Vagina (tissue), 2 donors: ENCODE results near the gene OVAAL.

Experiments
- CTCF ChIP-seq, 3 experiments: fragments of 450-650 bp in 2 of 3; fragments of 200-600 bp in 1 of 3; sonication (generic) in 1 of 3; IDR thresholded peaks; one replicate each; pipeline ENCODE4 v1.5.1; 2017 to 2019; ENCODE audit warnings: antibody characterized with exemption in 3 of 3, mild to moderate bottlenecking in 2 of 3, moderate library complexity in 2 of 3
- POLR2A ChIP-seq, 2 donors: fragments of 450-650 bp; IDR thresholded peaks; one replicate each; pipeline ENCODE4 v1.6.1; 2017; ENCODE audit warnings: antibody characterized with exemption in 2 of 2, mild to moderate bottlenecking in 2 of 2, moderate library complexity in 2 of 2
- POLR2AphosphoS5 ChIP-seq, 2 donors: sonication (generic); formaldehyde crosslinking; IDR thresholded peaks; one replicate each; pipeline ENCODE4 v1.9.0; 2017; ENCODE audit warnings: antibody characterized with exemption in 2 of 2, mild to moderate bottlenecking in 2 of 2, low read depth in 1 of 2; ENCODE audit not compliant: insufficient read depth in 1 of 2

DNA sequence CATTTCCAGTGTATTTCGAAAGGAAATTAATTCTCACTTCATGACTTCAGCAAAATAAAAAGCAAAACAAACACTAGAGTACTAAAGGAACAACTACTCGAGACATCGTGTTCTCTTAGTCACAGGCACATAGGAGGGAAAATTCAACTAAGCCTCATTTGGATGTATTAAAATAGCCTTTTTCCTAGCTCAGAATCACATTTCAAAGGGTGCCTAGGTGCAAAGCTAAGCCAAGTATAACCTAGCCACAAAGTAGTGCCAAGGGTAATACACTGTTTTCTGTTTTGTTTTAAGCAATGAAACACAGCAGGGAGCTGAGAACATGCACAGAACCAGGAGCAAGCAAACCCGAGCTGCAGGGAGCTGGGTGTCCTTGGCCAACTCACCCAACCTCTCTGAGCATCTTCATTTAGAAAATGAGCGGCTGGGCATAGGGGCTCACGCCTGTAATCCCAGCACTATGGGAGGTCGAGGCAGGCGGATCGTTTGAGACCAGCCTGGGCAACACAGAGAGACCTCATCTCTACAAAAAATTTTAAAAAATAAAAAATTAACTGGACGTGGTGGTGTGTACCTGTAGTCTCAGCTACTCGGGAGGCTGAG lies 29.8 kb upstream of the OVAAL start:
- TF ChIP-seq CTCF (IDR thresholded peaks at IDR 0.05) (no peak), POLR2A (IDR thresholded peaks at IDR 0.05) (no peak), POLR2AphosphoS5 (IDR thresholded peaks at IDR 0.05; ENCODE audit: insufficient read depth in 1 of 2, low read depth in 1 of 2) (no peak)
